Bronchial smooth muscle cell (primary cell): ENCODE results near the gene CHSY3. TPM values are rescaled to one million over a fixed set of nuclear protein-coding genes. Genes with fewer than 3 reads are reported as not detected.

Source experiments
- total RNA-seq: library from RNA; depleted of rRNA; stranded (reverse); fragments of >200 nt; gene quantifications from 2 replicates; pipeline ENCODE4 v1.2.1, GENCODE V29; 2014

CHSY3 gene
- total RNA-seq, result 0.77 and 1.3 TPM in 2 replicates

GRCh38 chr5:129904102-129904666, at the start of gene CHSY3:
Gene CHSY3, plus strand, starts transcription at chr5:129904465.

Other genes starting within 250 kb of the CHSY3 start
- gene MINAR2, start 156.4 kb upstream of the CHSY3 start, total RNA-seq, result not detected in 2 replicates